ENCODE data around the gene CLASP1.
"Not testable (repeated sequence)": the region's sequence is repeated elsewhere in the genome, so short reads cannot be mapped to it uniquely, and the experiment has no call there.

The CLASP1 gene

GRCh38 chr2:121647396-121647795 lies 1.9 kb downstream of the CLASP1 start:
- DNase-seq (ENCODE audit: insufficient read length, low spot score) (no peak), FAIRE-seq (no peak)
- no peak for TF ChIP-seq CTCF (IDR thresholded peaks at IDR 0.05; ENCODE audit: insufficient read depth, missing control alignments)

GRCh38 chr2:121644715-121645114 lies 4.5 kb downstream of the CLASP1 start:
- no peak for TF ChIP-seq CTCF (IDR thresholded peaks at IDR 0.05; ENCODE audit: insufficient read depth, missing control alignments)
- FAIRE-seq (no peak), DNase-seq (ENCODE audit: insufficient read length, low spot score) (no peak)

- no peak for DNase-seq (ENCODE audit: insufficient read length, low spot score)
- FAIRE-seq: no peak
- TF ChIP-seq CTCF (IDR thresholded peaks at IDR 0.05; ENCODE audit: insufficient read depth, missing control alignments): no peak
Measured at GRCh38 chr2:121643877-121644276, 5.4 kb downstream of the CLASP1 start.

GRCh38 chr2:121640380-121641316 lies 8.6 kb downstream of the CLASP1 start:
- DNase-seq (ENCODE audit: insufficient read length, low spot score): no peak
- FAIRE-seq: no peak
- TF ChIP-seq CTCF (IDR thresholded peaks at IDR 0.05; ENCODE audit: insufficient read depth, missing control alignments): no peak

GRCh38 chr2:121639846-121640245 lies 9.4 kb downstream of the CLASP1 start:
- not testable (repeated sequence) for FAIRE-seq; DNase-seq (ENCODE audit: insufficient read length, low spot score)

GRCh38 chr2:121638333-121638732 lies 10.9 kb downstream of the CLASP1 start:
- no peak for DNase-seq (ENCODE audit: insufficient read length, low spot score)
- FAIRE-seq: no peak
- TF ChIP-seq CTCF (IDR thresholded peaks at IDR 0.05; ENCODE audit: insufficient read depth, missing control alignments): no peak

- FAIRE-seq (no peak), DNase-seq (ENCODE audit: insufficient read length, low spot score) (no peak)
- TF ChIP-seq CTCF (IDR thresholded peaks at IDR 0.05; ENCODE audit: insufficient read depth, missing control alignments): no peak
Measured at GRCh38 chr2:121635371-121635770, 13.9 kb downstream of the CLASP1 start.
